Measurements from ENCODE around the gene PRDM16. TPM values are rescaled to one million over a fixed set of nuclear protein-coding genes. Genes with fewer than 3 reads are reported as not detected.

PRDM16 gene
- total and polyA plus RNA-seq, 2 of the 8 experiments (the other 6 are each of a cell fraction or from before 2014, with no cell fraction given) = 0.39 to 0.43 TPM

DNA sequence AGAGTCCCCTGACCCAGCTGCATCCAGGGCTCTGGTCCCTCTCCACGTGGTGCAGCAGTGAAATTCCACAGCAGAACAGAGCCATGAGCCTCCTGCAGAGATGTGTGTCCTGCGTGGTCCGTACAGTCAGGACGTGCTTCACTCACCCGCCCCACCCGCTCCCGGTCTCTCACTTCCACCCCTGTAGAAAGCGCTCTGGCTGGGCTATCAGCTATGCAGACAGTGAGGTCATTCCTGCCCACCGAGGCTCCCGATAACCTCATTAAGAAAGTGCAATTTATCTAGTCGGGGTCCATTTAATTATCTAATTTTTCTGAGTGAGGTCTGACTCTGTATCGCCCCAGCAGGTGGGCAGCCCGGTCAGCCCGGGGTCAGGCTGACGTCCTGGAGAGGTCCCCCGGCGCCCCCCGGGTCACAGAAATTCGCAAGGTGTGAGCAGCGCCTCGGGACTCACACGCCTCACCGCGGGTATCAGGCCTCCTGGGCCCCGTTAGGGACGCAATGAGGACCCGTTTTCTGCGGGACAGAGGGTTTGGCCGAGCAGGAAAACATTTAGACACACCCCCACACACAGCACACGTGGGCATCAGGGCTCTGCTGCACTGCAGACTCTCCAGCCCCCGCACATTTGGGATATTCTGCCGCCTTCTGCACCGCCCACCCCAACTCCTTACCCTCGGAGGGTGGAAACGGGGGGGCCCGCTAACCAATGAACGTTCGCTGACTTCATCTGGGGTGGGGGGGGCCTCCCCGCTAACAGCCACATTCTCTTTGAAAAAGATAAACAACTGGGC is 76.7 kb downstream of the PRDM16 start (continued):
- TF ChIP-seq CHD7 (IDR thresholded peaks at IDR 0.05; ENCODE audit: insufficient replicate concordance, low read length) (no peak), CREB1 (IDR thresholded peaks at IDR 0.05) (no peak)

Measured in H1 (cell line).